NCI-H2196 (cell line): Measurements from ENCODE around the gene TTC16.
"Not testable (repeated sequence)": the region's sequence is repeated elsewhere in the genome, so short reads cannot be mapped to it uniquely, and the experiment has no call there.

Source experiments
- DNase-seq: peaks from one replicate; lab custom pipeline; 2025; ENCODE audit not compliant: unreplicated experiment; lab: John Stamatoyannopoulos, UW

Gene TTC16

DNA sequence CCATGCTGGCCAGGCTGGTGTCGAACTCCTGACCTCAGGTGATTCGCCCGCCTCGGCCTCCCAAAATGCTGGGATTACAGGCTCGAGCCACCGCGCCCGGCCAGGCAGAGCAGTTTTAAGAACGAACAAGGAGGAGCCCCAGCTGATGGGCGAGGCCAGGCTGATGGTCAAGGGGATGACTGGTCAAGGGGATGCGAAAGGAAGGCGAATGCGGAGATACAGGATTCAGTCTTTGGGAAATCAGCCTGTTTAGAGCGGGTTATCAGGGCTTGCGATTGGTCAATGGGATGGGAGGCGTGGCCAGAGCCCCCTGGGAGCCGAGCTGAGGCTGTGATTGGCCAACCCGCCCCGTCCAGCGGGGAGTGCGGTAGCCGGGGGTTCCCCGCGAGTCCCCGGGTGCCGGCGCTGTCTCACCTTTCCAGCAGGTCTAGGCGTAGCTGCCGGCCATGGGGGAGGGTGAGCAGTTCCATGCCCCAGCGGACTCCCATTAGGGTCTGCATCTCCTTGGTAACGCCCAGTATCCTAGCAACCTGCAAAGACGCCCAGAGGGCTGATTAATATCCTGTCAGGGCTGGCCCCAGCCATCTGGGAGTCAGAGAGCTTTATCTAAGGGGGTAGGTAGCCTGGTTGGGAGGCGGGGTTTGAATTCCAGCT, 26.7 kb downstream of the TTC16 start:
- no peak for DNase-seq

DNA sequence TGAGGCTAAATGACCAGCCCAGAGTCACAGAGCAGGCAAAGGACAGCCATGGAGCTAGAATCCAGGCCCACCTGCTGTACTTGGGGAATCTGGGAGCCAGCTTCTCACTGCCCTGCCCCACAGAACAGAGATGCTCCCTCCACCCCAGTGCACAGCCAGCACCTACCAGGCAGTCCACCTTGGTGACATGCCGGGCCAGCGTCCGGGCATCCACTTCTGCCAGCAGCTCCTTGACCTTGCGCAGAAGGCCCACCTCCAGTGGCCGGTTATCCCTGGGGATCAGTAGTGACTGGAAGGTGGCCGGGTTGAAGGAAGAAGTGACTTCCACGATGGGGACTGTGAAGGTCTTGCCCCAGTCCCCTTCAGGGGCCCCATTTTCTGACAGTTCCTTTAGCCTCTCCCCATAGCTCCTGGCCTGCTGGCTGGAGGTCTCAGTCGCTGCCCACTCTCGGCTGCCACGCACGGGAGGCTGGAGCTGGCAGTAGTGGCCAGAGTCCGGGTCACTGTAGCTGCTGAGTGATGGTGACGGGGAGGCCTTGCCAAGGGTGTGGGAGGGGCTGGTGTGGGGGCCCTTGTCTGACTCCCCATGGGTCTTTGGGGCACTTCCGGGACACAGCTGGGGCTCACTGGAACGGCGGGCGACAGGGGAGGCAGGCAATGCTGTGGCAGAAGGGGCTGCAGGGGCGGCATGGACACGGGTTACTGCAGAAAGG, 28.7 kb downstream of the TTC16 start:
- DNase-seq: no peak

DNA sequence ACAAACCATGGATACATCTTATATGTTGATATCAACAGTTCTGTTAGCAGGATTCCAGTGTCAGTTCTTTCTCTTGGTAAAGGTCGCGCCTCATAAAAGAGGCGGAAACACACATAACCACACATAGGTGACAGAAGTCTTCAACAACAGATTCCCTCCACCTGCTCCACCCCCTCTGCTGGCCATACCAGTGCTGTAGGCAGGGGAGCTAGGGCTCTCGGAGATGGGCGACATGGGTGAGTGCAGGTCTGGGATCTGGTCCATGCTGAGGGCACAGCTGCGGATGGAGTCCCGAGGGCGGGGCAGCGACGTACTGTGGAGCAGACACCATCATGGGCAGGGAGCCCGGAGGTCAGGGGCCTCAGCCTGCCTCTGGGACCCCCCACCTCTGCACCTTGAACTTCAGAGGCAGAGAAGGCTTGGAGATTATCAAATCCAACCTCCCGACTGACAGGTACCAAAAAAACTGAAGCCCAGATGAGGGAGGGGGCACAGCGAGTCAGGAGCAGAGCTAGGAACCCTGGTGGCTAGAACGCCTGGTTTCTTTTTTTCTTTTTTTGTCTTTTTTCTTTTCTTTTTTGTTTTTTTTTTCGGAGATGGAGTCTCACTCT, 31.2 kb downstream of the TTC16 start:
- no peak for DNase-seq

DNA sequence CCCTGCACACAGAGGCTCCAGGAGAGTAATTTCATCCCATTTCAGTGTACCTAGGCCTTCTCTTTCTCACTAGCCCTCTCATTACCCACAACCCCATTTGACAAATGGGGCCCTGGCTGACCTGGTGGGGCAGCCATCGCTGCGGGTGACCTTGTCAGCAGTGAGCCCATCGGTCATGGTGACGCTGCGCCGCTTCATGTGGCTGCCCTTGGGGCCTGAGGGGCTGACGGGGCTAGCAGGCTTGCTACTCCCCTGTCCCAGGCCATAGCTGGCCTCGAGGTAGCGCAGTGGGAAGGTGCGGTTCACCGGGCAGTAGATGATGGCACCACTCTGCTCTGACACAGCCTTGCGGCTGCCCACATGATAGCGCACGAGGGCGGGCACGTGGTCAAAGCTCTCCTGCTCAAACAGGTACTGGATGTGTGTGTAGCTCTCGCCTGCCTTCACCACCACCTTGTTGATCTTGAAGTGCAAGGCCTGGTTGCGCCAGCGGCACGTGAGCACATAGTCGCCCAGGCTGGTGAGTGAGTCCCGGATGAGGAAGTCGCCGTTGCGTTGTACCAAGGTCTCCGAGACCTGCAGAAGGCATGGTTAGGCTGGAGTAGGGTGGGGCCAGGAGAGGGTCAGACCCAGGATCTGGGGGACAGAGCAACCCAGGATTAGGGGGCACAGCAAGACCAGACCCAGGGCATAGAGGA, 33.4 kb downstream of the TTC16 start:
- DNase-seq: no peak

DNA sequence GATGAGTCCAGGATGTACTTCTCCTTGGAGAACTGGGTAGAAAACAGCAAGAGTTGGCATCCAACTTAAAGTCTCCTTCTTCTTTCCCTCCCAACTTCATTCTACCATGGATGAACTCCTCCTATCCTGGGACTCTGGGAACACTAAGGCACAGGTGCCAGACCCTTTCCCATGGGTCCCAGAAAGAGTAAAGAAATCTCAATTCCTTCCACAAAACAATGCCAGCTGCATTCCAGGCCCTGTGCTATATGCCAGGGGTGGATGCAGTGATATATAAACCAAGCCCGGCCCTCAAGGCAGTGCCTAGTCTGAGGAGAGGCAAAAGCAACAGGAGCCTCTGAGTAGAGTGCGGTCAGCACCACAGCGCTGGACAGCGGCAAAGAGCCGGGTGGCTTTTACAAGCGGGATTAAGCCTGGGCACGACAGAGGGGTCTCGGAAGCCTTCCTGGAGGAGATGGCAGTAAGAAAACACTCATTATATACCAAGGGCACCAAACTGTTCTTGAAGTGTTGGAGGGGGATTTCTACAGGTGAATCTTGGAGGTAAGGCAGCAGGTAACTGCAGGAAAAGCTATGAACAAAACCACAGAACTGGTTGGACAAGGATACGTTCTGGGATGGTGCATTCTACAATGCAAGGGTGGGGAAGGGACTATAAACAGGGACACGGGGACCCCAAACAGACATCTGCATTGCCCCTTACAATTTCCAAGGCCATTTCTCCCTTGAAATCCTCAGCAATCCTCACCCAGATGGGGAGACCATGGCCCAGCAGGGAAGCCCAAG, 35.6 kb downstream of the TTC16 start:
- DNase-seq: no peak

DNA sequence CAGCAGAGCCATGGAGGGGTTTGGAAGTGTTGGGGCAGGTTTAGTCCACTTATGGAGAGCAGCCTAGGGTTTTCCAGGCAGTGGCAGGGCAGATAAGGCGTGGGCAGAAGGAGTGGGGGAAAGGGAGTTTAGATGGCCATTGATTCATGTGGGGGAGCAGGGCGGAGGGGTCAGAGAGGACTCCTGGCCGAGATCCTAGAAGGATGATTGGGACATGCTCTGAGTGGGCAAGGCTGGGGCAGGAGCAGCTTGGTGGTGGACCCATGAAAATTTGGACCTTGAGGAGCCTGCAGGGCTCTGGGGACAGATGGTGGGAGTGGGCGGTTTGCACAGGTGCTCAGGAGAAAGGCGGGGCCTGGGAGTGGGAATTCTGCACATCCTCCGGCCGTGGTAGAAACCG, 37.3 kb downstream of the TTC16 start:
- DNase-seq: no peak

DNA sequence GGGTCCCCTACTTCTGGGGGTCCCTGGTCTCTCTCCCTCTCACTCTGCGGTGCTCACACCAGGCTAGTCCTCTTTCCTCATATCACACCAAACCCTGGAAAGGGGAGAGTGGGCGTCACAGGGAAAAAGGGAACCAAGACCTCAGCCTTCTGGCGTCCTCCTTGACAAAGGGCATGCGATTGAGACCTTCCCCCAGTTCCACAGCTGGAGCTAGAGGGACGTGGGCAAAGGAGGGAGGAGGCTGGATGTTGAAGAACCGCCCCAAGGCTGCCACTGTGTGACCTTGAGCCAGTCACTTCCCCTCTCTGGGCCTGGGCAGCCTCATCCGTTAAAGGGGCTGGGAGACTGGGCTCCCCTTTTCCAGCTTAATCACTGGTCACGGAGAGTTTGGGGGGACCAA, 37.7 kb downstream of the TTC16 start:
- DNase-seq: no peak

DNA sequence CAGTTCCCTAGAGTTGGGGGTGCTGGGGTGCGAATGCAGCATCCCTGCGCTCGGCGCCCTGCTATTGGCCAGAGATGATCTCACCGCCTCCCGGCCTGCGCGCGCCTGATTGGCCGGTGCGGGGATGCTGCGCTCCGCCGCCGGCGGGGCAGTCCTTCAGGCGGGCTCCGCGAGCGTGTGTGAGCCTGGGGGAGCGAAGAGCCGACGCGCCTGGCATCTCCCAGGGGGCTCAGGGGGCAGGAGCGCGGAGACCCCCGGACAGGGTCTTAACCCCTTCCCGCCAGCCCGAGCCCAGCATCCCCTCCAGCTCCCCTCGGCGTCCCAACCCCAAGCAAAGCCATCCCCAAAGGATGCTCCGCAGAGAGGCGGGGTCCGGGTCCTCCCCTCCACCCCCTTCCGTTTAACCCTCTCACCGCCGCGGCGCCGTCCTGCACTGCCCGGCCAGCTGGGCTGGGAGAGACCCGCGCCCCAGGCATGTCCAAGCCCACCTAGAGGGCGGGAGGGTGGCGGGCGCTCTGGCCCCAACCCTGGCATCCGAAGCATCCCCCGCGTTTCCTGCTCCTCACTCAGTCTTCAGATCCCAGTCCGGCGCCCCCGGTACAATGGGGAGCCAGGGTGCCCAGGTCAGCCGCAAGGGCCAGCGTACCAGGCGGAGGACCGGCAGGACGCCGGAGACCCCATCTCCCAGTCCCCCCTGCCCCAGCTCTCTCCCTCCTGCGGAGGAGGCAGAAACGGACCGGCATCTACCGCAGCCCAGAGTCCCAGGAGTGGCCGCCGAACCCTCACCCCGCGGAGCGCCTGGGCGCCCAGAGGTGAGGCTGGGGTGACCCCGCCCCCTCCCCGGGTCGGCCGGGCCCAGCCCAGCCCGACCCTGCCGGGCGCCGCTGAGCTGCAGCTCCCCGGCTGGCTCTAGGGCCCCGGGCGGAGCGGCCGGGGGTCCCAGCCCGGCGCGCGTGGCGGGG, 38.5 kb downstream of the TTC16 start:
- DNase-seq: peak; percentile 71

DNA sequence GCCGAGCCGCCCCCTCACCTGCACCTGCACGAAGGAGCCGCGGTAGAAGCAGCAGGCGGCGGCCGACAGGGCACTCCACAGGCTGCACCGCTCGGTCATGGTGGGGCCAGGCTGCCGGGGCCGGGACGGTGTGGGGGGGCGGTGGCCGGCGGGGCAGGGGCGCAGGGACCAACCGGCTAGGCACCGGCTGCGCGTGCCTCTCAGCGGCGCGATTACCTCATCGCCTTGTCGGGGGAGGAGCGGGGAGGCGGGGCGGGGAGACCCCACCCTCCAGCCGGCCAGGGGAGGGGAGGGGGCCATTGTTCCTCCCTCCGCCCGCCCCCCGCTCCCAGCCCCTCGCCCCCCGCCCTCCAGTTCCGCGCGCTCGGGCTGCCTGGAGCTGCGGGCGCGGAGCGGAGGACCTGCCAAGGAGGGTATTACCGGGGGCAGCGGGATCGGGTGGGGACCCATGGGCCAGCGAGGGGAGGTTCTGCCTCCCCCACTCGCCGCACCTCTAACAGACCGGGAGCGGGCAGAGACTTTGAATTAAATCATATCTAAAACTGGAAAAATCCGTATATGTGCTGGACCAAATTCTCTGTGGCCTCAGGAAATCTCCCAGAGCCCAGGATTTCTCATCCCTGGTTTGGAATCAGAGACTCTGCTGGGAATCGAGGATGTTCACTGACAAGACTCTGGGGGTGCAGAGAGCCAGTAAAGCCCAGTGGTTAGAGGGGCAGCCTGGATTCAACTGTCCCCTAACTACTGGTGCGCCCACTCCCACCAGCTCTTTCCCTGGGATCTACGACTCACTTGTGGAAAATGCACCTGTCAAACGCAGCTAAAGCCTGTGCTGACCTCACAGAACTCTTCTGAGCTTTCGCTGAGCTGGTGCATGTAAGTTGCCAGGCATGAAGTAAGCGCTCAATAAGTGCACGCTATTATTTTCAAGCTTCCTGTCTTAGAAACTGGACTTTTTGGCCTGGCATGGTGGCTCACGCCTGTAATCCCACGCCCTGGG, 39.5 kb downstream of the TTC16 start:
- DNase-seq: peak; percentile 6

DNA sequence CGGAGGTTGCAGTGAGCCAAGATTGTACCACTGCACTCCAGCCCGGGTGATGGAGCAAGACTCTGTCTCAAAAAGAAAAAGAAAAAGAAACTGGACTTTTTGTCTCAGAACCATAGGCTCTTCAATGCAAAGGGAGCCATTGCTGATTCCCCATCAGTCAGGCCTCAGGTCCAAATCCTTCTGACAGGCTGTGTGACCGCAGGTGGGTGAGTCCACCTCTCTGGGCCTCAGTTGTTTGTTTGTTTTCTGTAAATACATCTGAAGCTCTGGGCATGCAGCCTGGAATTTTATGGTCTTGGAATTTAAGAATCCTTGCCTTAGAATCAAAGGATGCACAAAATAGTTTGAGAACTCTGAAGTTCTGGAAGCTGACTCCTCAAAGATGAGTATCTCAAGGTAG, 40.4 kb downstream of the TTC16 start:
- DNase-seq: no peak

DNA sequence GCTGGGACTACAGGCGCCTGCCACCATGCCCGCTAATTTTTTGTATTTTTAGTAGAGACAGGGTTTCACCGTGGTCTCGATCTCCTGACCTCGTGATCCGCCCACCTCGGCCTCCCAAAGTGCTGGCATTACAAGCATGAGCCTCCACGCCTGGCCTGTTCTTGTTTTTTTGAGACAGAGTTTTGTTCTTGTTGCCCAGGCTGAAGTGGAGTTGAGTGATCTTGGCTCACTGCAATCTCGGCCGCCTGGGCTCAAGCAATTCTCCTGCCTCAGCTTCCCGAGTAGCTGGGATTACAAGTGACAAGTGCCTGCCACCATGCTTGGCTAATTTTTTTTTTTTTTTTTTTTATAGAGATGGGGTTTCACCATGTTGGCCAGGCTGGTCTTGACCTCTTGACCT, 40.9 kb downstream of the TTC16 start:
- not testable (repeated sequence) for DNase-seq

DNA sequence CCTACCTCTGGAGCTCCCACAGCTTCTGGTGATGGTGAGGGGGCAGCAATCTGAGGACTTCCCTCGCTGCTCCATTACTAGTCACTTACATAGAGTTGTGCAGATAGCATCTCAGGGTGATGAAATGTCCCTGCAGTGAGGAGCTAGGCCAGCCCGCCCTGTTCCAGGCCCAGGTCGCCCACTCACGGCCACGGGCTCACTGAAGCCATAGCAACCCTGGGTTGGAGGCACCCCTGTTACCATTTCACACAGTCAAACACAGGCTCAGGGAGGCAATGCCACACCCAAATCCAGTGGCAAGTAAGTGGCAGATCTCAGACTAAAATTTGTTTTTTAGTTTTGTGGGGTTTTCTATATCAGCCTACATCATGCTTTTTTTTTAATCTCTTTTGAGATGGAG, 43.0 kb downstream of the TTC16 start:
- DNase-seq: no peak

DNA sequence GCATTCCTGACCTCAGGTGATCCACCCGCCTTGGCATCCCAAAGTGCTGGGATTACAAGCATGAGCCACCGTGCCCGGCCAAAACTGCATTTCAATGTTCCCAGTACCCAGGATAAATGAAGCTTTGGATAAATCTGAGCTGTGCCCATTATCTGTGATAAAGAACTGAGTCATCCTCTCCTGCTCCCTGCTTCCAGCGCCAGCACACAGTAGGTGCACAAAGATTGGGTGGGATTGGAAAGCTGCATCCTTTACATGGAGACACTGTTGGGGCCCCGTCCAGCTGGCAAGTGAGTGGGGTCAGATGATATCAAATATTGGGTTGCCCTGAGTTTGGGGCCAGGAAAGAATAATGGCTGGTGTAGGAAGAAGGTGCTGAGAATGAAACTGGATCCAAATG, 45.2 kb downstream of the TTC16 start:
- DNase-seq: no peak

DNA sequence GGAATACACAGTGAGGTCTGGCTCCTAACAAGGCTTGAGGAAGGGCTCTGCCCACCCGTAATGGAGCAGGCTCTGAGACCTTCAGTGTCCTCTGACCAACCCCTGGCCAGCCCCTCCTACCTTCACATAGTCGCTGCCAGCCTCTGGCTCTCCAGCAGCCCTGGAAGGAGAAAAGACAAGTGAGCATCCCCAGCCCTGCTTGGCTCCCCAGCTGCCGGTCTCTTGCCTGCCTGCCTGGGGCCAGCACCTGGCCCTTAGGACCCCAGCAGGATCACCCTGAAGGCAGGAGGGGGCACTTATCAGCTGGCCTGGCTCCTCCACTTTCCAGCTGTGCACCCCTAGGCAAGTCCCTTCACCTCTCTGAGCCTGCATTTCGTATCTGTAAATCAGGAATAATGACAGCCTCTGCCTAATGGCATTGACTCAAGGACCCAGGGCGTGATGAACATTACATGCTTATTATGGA, 45.6 kb downstream of the TTC16 start:
- no peak for DNase-seq

DNA sequence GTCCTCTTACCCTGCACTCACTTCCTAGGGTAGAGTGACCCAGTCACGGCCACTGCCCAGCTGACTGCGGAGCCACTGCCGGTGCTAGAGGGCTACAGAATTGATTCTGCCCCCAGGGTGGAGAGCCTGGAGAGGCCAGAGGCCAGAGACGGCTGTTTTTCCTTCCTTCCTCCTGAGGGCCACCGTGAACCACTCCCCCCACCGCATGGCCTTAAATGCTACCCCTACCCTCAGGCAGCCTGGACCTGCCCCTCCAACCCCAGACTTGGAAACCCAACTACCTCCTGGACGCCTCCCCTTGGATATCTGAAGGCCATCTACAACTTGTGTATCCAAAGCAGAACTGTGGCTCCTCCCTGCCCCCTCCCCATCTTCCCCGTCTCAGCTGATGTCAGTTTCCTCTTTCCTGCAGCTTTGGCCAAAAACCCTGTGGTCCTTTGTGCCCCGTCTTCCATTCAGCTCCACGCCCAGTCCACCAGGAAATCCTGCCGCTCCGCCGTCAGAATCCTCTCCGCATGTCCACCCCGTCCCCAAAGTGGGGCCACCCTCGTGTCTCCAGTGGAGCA, 46.3 kb downstream of the TTC16 start:
- no peak for DNase-seq

DNA sequence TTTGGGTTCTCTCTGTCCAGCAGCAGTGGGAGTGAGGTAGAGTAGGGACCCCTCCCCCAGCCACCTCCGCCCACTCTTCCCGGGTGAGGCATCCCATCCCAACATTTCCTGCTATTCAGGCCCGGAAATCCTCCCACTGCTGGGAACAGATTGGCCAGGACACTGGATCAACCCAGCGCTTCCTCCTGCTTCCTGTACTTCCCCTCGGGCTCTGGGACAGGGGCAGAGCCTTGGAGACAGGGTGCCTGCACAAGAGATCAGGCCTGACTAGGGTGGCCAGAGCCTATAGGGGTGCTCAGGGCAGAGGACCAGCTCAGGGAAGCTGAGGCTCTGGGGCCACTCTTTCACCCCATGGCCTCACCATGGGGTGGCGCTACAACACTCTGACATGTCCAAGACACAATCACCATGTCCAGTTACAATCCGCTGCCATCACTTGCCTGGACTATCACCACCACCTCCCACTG, 48.1 kb downstream of the TTC16 start:
- no peak for DNase-seq

DNA sequence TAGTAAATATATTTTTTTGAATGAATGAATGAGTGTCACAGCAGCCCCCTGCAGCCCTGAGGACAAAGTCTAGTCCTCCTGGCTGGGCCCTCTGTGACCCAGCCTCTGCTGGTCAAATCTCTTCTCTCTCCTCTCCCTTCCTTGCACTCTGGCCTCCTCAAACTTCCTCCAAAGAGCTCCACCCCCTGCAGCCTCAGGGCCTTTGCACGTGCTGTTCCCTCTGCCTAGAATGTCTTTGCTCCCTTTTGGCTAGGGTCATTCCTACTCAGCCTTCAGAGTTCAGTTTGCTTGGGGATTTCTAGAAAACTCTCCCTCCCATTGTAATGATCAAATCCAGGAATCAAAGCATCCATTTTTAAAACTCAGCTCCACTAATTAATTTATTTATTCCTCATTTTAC, 49.5 kb downstream of the TTC16 start:
- DNase-seq: no peak

DNA sequence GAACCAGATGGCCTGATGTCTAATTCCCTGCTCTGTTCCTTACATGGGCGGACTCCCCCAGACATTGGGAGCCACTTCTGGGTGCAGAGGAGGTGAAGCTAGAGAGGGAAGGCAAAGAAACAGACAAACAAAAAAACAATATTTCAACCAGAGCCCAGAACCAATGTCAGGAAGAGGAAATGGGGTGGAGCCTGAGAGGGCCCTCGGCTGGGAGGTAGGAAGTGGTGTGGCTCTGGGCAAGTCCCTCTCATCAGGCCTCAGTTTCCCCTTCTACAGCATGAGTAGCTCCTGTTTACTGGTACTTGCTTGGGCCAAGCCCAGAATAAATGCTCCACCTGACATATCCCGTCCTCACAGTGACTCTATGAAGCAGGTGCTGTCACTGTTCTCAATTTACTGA, 51.5 kb downstream of the TTC16 start:
- DNase-seq: no peak
